Endothelial cell of umbilical vein (primary cell): Measurements from ENCODE around the gene PLPPR3. TPM values are rescaled to one million over a fixed set of nuclear protein-coding genes. Genes with fewer than 3 reads are reported as not detected.
A peak's percentile ranks its signal among the peaks of the same experiment; 100 is the strongest.

Experiments
- BruUV-seq: library from RNA; stranded (reverse); fragments of 400-500 nt; replicated peaks from 2 replicates; lab custom pipeline; 2021; lab: Mats Ljungman, UMichigan
- CTCF ChIA-PET: fragments of 300-600, 350-600 bp; sonication (Branson Sonifier 250); formaldehyde crosslinking; loops from one replicate; lab custom pipeline; 2021; ENCODE audit warnings: antibody characterized with exemption, inconsistent platforms; lab: Charles Lee
- POLR2A ChIA-PET: fragments of 300-600, 350-600 bp; sonication (Branson Sonifier 250); formaldehyde crosslinking; loops from one replicate; lab custom pipeline; 2021; ENCODE audit warnings: antibody characterized with exemption, inconsistent platforms; lab: Charles Lee
- DNase-seq: peaks from one replicate; pipeline ENCODE4 v3.0.0-alpha.2; 2011; ENCODE audit warnings: low read depth, low spot score
- FAIRE-seq: peaks from 2 replicates; lab custom pipeline; 2011; peaks lifted over from hg19 to GRCh38; lab: Jason Lieb, UNC
- H2AFZ ChIP-seq: 2 replicates; pipeline ENCODE4 v1.6.0; 2012; ENCODE audit warnings: low read depth, low read length, control low read depth, inconsistent platforms
- H3K27ac ChIP-seq: 2 replicates; pipeline ENCODE4 v1.5.1; 2011; ENCODE audit warnings: low read depth, mild to moderate bottlenecking, control low read depth, low read length, moderate library complexity; ENCODE audit not compliant: insufficient read depth
- H3K27me3 ChIP-seq, 2 experiments: 2 replicates each; pipeline versions ENCODE4 v1.6.0 to v1.6.1; 2011; ENCODE audit warnings: low read length in 2 of 2, mixed read lengths in 1 of 2; ENCODE audit not compliant: control insufficient read depth in 2 of 2, insufficient read depth in 2 of 2
- H3K36me3 ChIP-seq, 2 experiments: 2 replicates in 1 of 2; 3 replicates in 1 of 2; pipeline ENCODE4 v1.5.1; 2011; ENCODE audit warnings: low read length in 2 of 2, mild to moderate bottlenecking in 1 of 2, moderate library complexity in 1 of 2; ENCODE audit not compliant: control insufficient read depth in 2 of 2, insufficient read depth in 2 of 2; ENCODE audit errors: extremely low read depth in 1 of 2
- H3K4me1 ChIP-seq: 3 replicates; pipeline ENCODE4 v1.5.1; 2011; ENCODE audit warnings: mild to moderate bottlenecking, low read length; ENCODE audit not compliant: control insufficient read depth, insufficient read depth; ENCODE audit errors: extremely low read depth
- H3K4me2 ChIP-seq: 2 replicates; pipeline ENCODE4 v1.6.1; 2011; ENCODE audit warnings: low read length, control low read depth, mixed read lengths; ENCODE audit not compliant: insufficient read depth
- H3K4me3 ChIP-seq, 3 experiments: fragments of 200-600 bp in 1 of 3; sonication (generic), shearing (Covaris generic) in 1 of 3; replicated peaks in 1 of 3; 2 replicates each; pipeline ENCODE4 v1.5.1; 2011 to 2016; ENCODE audit warnings: control low read depth in 3 of 3, low read length in 3 of 3, mild to moderate bottlenecking in 2 of 3, inconsistent platforms in 1 of 3, low read depth in 1 of 3, moderate library complexity in 1 of 3; ENCODE audit not compliant: insufficient read depth in 1 of 3
- H3K79me2 ChIP-seq: 2 replicates; pipeline ENCODE4 v1.6.0; 2012; ENCODE audit warnings: low read length, inconsistent platforms; ENCODE audit not compliant: control insufficient read depth, insufficient read depth
- H3K9ac ChIP-seq: replicated peaks from 2 replicates; pipeline ENCODE3; 2011; ENCODE audit warnings: low read length, control low read depth; ENCODE audit not compliant: insufficient read depth; ENCODE audit errors: extremely low read depth
- H3K9me1 ChIP-seq: replicated peaks from 3 replicates; pipeline ENCODE4 v1.6.0; 2011; ENCODE audit warnings: mild to moderate bottlenecking, low read length; ENCODE audit not compliant: control insufficient read depth, insufficient read depth; ENCODE audit errors: extremely low read depth
- H3K9me3 ChIP-seq: replicated peaks from 2 replicates; pipeline ENCODE4 v1.5.1; 2012; ENCODE audit warnings: low read length, inconsistent platforms; ENCODE audit not compliant: control insufficient read depth, insufficient read depth
- H4K20me1 ChIP-seq: replicated peaks from 2 replicates; pipeline ENCODE3; 2011; ENCODE audit warnings: mild to moderate bottlenecking, low read length; ENCODE audit not compliant: control insufficient read depth, insufficient read depth; ENCODE audit errors: extremely low read depth
- CTCF ChIP-seq, 2 donors: IDR thresholded peaks; 1 replicate in 1 of 2; 2 replicates in 1 of 2; pipeline ENCODE4 v1.5.1; 2011; ENCODE audit warnings: low read length in 2 of 2, mild to moderate bottlenecking in 2 of 2, moderate library complexity in 2 of 2, control low read depth in 1 of 2, inconsistent platforms in 1 of 2, low read depth in 1 of 2; ENCODE audit not compliant: insufficient read depth in 1 of 2; ENCODE audit errors: extremely low read depth in 1 of 2
- EZH2 ChIP-seq: IDR thresholded peaks from 2 replicates; pipeline ENCODE4 v1.6.1; 2012; ENCODE audit warnings: borderline replicate concordance, low read depth, mild to moderate bottlenecking, moderate library complexity, low read length, inconsistent platforms; ENCODE audit not compliant: severe bottlenecking
- FOS ChIP-seq: IDR thresholded peaks from 2 replicates; pipeline ENCODE4 v1.6.1; 2011; ENCODE audit warnings: mild to moderate bottlenecking, low read length, moderate library complexity, borderline replicate concordance; ENCODE audit not compliant: insufficient read depth
- GATA2 ChIP-seq: IDR thresholded peaks from 2 replicates; pipeline ENCODE4 v1.7.0; 2011; ENCODE audit warnings: low read depth, mild to moderate bottlenecking, moderate library complexity, mixed read lengths, low read length; ENCODE audit not compliant: insufficient read length, insufficient read depth
- MYC ChIP-seq: IDR thresholded peaks from one replicate; pipeline ENCODE4 v1.6.1; 2011; ENCODE audit warnings: mild to moderate bottlenecking, low read depth, low read length
- dilution Hi-C: fragments of 300-500 bp; cut with MboI; formaldehyde crosslinking; loops from one replicate; pipeline ENCODE4 v1.15.0; 2019; ENCODE audit warnings: low sequenced_read_pairs; ENCODE audit not compliant: extremely low pct_ligation_motif_present
- intact Hi-C: fragments of 100-400 bp; cut with micrococcal nuclease; formaldehyde crosslinking; loops from one replicate; pipeline ENCODE4 v1.10.0; 2022
- polyA plus RNA-seq, 4 experiments: library from polyadenylated mRNA; depleted of rRNA in 3 of 4; stranded (reverse) in 3 of 4; unstranded in 1 of 4; fragments of >200 nt; gene quantifications; 2 replicates each; pipeline versions ENCODE4 v1.2.1 to v1.2.3, GENCODE V29; 2011 to 2012; ENCODE audit warnings: missing spikeins in 1 of 4
- total RNA-seq: library from RNA; stranded (reverse); gene quantifications from 2 replicates; pipeline ENCODE4 v1.2.3, GENCODE V29; 2021

Gene PLPPR3
- total and polyA plus RNA-seq, 2 donors (not counting 3 experiments of a cell fraction or from before 2014, with no cell fraction given), result 1.1 to 1.2 TPM

- no peak for DNase-seq
- ChIA-PET CTCF (interaction anchor here (0.9 to 1.6 kb wide), 4 partner anchors 28 to 212 kb away, joined by 3 to 4 read pairs (median 4); partner anchors contain the start of gene WDR18), POLR2A (no interaction called here)
- no peak for FAIRE-seq
- Histone ChIP-seq H3K4me3 (no peak overlapping the region), H3K79me2 (no peaks in the 10 kb centered on the region), H3K4me2 (no peak overlapping the region), H3K9me1 (no peaks in the 10 kb centered on the region), H3K36me3 (no peaks in the 10 kb centered on the region), H2AFZ (no peak overlapping the region), H4K20me1 (no peaks in the 10 kb centered on the region), H3K9ac (no peak overlapping the region), H3K27ac (no peak overlapping the region), H3K9me3 (no peaks in the 10 kb centered on the region), H3K27me3 (no peaks in the 10 kb centered on the region), H3K4me1 (no peaks in the 10 kb centered on the region)
- intact Hi-C loops (no loop called here), dilution Hi-C loops (no loop called here)
- BruUV-seq, result no TSS peak
- no peak for TF ChIP-seq GATA2
- no peak for TF ChIP-seq CTCF (IDR thresholded peaks at IDR 0.05; ENCODE audit: extremely low read depth in 1 of 2, insufficient read depth in 1 of 2, low read depth in 1 of 2, low read length in 2 of 2)
- no peak for TF ChIP-seq EZH2
These were observed 49.7 kb downstream of the PLPPR3 start for GRCh38 chr19:772063-772462.

- H3K9me1 ChIP-seq, result no peaks in the 10 kb centered on the region
- no peak overlapping the region for H3K27ac ChIP-seq
- no peaks in the 10 kb centered on the region for H3K9me3 ChIP-seq
- H3K4me2 ChIP-seq, result no peak overlapping the region
- dilution Hi-C loops, result no loop called here
- H2AFZ ChIP-seq, result no peak overlapping the region
- H3K4me1 ChIP-seq, result no peaks in the 10 kb centered on the region
- POLR2A ChIA-PET, result no interaction called here
- FAIRE-seq (no peak), DNase-seq (peak; percentile 49)
- H4K20me1 ChIP-seq, result no peaks in the 10 kb centered on the region
- no peaks in the 10 kb centered on the region for H3K79me2 ChIP-seq
- no TSS peak for BruUV-seq
- no peaks in the 10 kb centered on the region for H3K27me3 ChIP-seq
- CTCF ChIA-PET, result interaction anchor here (1.5 to 3.1 kb wide), 8 partner anchors 18 to 213 kb away, joined by 3 to 32 read pairs (median 7); partner anchors contain the start of gene WDR18
- H3K9ac ChIP-seq, result no peak overlapping the region
- no peaks in the 10 kb centered on the region for H3K36me3 ChIP-seq
- TF ChIP-seq MYC, result no peak
- no peak for TF ChIP-seq FOS
- peak; percentile 52 to 71 for TF ChIP-seq CTCF (IDR thresholded peaks at IDR 0.05; ENCODE audit: extremely low read depth in 1 of 2, insufficient read depth in 1 of 2, low read depth in 1 of 2, low read length in 2 of 2)
- H3K4me3 ChIP-seq, result no peak overlapping the region
- intact Hi-C loops, result loop anchor here (1.0 to 2.0 kb wide), 5 partner anchors 11 to 211 kb away; partner anchors contain the start of gene R3HDM4
These were observed 50.4 kb downstream of the PLPPR3 start for GRCh38 chr19:771332-771785.
